HepG2 (cell line): ENCODE results near the gene SYS1. TPM values are rescaled to one million over a fixed set of nuclear protein-coding genes. Genes with fewer than 3 reads are reported as not detected.
A peak's percentile ranks its signal among the peaks of the same experiment; 100 is the strongest.

Source experiments
- CBX1 ChIP-seq: IDR thresholded peaks from one replicate; pipeline ENCODE4 v1.6.1; 2016; ENCODE audit warnings: antibody characterized with exemption, low read depth
- KLF13 ChIP-seq: sonication (generic); formaldehyde crosslinking; IDR thresholded peaks from 2 replicates; pipeline ENCODE4 v1.4.0; 2020; ENCODE audit warnings: mild to moderate bottlenecking, missing genetic modification reagents
- KMT2B ChIP-seq: IDR thresholded peaks from 2 replicates; pipeline ENCODE4 v1.6.1; 2016; ENCODE audit warnings: missing genetic modification reagents, missing compliant biosample characterization
- MED1 ChIP-seq: sonication (generic); formaldehyde crosslinking; IDR thresholded peaks from 2 replicates; pipeline ENCODE4 v1.4.0; 2020; ENCODE audit warnings: missing genetic modification reagents
- PAWR ChIP-seq: sonication (generic); formaldehyde crosslinking; IDR thresholded peaks from 2 replicates; pipeline ENCODE4 v1.4.0; 2020; ENCODE audit warnings: missing genetic modification reagents, mild to moderate bottlenecking, borderline replicate concordance
- PCBP2 ChIP-seq: fragments of 200-400 bp; formaldehyde crosslinking; optimal IDR thresholded peaks from 2 replicates; pipeline ENCODE3; 2018; ENCODE audit warnings: low read length, low read depth; ENCODE audit not compliant: poor library complexity, severe bottlenecking
- REPIN1 ChIP-seq: sonication (generic); formaldehyde crosslinking; IDR thresholded peaks from 2 replicates; pipeline ENCODE4 v1.8.0; 2022; ENCODE audit warnings: missing genetic modification reagents, low read depth, mild to moderate bottlenecking, borderline replicate concordance
- SIX4 ChIP-seq: sonication (generic); formaldehyde crosslinking; IDR thresholded peaks from 2 replicates; pipeline ENCODE4 v1.4.0; 2020; ENCODE audit warnings: missing genetic modification reagents
- YY1 ChIP-seq: IDR thresholded peaks from 2 replicates; pipeline ENCODE4 v1.6.1; 2011; ENCODE audit warnings: low read length, low read depth, moderate library complexity, mild to moderate bottlenecking; ENCODE audit not compliant: insufficient read depth, insufficient replicate concordance
- ZNF512 ChIP-seq: sonication (generic); formaldehyde crosslinking; IDR thresholded peaks from 2 replicates; pipeline ENCODE4 v1.4.0; 2020; ENCODE audit warnings: mild to moderate bottlenecking, missing genetic modification reagents
- ZNF570 ChIP-seq: sonication (generic); formaldehyde crosslinking; IDR thresholded peaks from 2 replicates; pipeline ENCODE4 v1.4.0; 2020; ENCODE audit warnings: mild to moderate bottlenecking, missing genetic modification reagents, borderline replicate concordance
- ZNF574 ChIP-seq: sonication (generic); formaldehyde crosslinking; IDR thresholded peaks from 2 replicates; pipeline ENCODE4 v1.4.0; 2020; ENCODE audit warnings: missing genetic modification reagents
- ZNF841 ChIP-seq: sonication (generic); formaldehyde crosslinking; IDR thresholded peaks from 2 replicates; pipeline ENCODE4 v1.8.1; 2023; ENCODE audit warnings: missing genetic modification reagents, borderline replicate concordance
- ZSCAN25 ChIP-seq: sonication (generic); formaldehyde crosslinking; IDR thresholded peaks from 2 replicates; pipeline ENCODE4 v1.8.0; 2022; ENCODE audit warnings: mild to moderate bottlenecking, missing genetic modification reagents
- polyA plus RNA-seq, 8 experiments: library from polyadenylated mRNA; depleted of rRNA in 3 of 8; stranded (reverse) in 7 of 8; unstranded in 1 of 8; fragments of >200 nt; fragmentation: Illumina TruSeq in 4 of 8; extraction: Trizol in 4 of 8; gene quantifications; 2 replicates each; pipeline versions ENCODE4 v1.2.1 to v1.2.3, GENCODE V29; 2011 to 2016; ENCODE audit warnings: low read depth in 4 of 8, missing spikeins in 1 of 8, mixed read lengths in 1 of 8; ENCODE audit not compliant: insufficient read depth in 1 of 8
- total RNA-seq, 5 experiments: library from RNA; depleted of rRNA; stranded (reverse); fragments of >200 nt; fragmentation: Illumina TruSeq; extraction: Trizol; gene quantifications; 2 replicates each; pipeline ENCODE4 v1.2.3, GENCODE V29; 2016; ENCODE audit warnings: low read depth in 1 of 5
- TF ChIP-seq, protein P1 (sequence below): sonication (generic); formaldehyde crosslinking; IDR thresholded peaks from 2 replicates; pipeline ENCODE4 v1.4.0; 2020; ENCODE audit warnings: missing genetic modification reagents
- TF ChIP-seq, protein P2 (sequence below): IDR thresholded peaks from 2 replicates; pipeline ENCODE4 v1.6.1; 2012; ENCODE audit warnings: inconsistent platforms
- TF ChIP-seq, protein P3 (sequence below): sonication (generic); formaldehyde crosslinking; IDR thresholded peaks from 2 replicates; pipeline ENCODE4 v1.5.0; 2020; ENCODE audit warnings: mild to moderate bottlenecking, missing genetic modification reagents

The SYS1 gene
- total and polyA plus RNA-seq, 2 of the 13 experiments (the other 11 are each of a cell fraction or from before 2014, with no cell fraction given): 38.3 to 65.6 TPM

DNA sequence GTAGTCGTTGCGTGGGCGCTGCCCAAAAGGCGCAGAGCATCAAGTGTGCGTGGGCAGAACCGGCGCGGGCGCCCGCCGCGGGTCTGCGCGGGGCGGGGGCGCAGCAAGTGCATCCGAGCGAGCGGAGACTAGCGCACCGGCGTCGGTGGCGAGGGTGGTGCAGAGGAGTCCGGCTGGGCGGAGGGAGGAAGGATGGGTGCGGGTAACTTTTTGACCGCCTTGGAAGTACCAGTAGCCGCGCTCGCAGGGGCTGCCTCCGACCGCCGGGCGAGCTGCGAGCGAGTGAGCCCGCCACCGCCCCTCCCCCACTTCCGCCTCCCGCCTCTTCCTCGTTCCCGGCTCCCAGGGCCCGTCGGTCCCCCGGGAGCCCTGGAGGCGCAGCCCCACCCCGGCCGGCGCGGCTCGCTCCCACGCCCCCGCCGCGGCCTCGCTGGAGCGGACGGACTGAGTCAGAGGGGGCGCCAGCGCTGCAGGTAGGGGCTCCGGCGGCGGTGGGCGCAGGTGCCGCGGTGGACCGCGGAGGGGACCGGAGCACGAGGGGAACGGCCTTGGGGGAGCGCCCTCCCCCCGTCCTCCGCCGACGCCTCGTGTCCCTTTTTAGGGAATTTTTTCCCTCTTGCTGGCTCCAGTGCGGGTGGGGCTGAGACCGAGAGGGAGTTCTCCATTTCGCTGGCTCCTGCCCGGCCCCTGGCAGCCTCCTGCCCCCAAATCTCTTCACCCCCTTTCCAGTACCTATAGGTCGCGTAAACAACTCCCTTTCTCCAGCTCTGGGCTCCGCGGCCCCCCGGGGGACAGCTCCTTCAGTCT lies 43.5 kb downstream of the SYS1 start (continued):
- TF ChIP-seq, protein P1, sequence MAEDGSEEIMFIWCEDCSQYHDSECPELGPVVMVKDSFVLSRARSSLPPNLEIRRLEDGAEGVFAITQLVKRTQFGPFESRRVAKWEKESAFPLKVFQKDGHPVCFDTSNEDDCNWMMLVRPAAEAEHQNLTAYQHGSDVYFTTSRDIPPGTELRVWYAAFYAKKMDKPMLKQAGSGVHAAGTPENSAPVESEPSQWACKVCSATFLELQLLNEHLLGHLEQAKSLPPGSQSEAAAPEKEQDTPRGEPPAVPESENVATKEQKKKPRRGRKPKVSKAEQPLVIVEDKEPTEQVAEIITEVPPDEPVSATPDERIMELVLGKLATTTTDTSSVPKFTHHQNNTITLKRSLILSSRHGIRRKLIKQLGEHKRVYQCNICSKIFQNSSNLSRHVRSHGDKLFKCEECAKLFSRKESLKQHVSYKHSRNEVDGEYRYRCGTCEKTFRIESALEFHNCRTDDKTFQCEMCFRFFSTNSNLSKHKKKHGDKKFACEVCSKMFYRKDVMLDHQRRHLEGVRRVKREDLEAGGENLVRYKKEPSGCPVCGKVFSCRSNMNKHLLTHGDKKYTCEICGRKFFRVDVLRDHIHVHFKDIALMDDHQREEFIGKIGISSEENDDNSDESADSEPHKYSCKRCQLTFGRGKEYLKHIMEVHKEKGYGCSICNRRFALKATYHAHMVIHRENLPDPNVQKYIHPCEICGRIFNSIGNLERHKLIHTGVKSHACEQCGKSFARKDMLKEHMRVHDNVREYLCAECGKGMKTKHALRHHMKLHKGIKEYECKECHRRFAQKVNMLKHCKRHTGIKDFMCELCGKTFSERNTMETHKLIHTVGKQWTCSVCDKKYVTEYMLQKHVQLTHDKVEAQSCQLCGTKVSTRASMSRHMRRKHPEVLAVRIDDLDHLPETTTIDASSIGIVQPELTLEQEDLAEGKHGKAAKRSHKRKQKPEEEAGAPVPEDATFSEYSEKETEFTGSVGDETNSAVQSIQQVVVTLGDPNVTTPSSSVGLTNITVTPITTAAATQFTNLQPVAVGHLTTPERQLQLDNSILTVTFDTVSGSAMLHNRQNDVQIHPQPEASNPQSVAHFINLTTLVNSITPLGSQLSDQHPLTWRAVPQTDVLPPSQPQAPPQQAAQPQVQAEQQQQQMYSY (CRISPR knock-in tag): no peak
- peak; percentile 53; the same call in 1 of the 2 replicates for TF ChIP-seq ZNF574 (CRISPR knock-in tag)
- 0 out of 2 replicates have a peak, but pooled peaks have one; percentile 35 for TF ChIP-seq KMT2B (CRISPR knock-in tag)
- no peak for TF ChIP-seq PCBP2
- TF ChIP-seq ZNF512: no peak
- TF ChIP-seq, protein P2, sequence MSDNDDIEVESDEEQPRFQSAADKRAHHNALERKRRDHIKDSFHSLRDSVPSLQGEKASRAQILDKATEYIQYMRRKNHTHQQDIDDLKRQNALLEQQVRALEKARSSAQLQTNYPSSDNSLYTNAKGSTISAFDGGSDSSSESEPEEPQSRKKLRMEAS: peak; percentile 63
- TF ChIP-seq ZSCAN25 (CRISPR knock-in tag): peak; percentile 44; the same call in 1 of the 2 replicates
- TF ChIP-seq ZNF841 (CRISPR knock-in tag): 0 out of 2 replicates have a peak, but pooled peaks have one; percentile 49
- TF ChIP-seq CBX1: no peak
- TF ChIP-seq REPIN1 (CRISPR knock-in tag): no peak
- no peak; the same call in 1 of the 2 replicates for TF ChIP-seq SIX4
- no peak for TF ChIP-seq MED1 (CRISPR knock-in tag)
- TF ChIP-seq KLF13 (CRISPR knock-in tag): 0 out of 2 replicates have a peak, but pooled peaks have one; percentile 49
- TF ChIP-seq ZNF570 (CRISPR knock-in tag): no peak
- TF ChIP-seq, protein P3, sequence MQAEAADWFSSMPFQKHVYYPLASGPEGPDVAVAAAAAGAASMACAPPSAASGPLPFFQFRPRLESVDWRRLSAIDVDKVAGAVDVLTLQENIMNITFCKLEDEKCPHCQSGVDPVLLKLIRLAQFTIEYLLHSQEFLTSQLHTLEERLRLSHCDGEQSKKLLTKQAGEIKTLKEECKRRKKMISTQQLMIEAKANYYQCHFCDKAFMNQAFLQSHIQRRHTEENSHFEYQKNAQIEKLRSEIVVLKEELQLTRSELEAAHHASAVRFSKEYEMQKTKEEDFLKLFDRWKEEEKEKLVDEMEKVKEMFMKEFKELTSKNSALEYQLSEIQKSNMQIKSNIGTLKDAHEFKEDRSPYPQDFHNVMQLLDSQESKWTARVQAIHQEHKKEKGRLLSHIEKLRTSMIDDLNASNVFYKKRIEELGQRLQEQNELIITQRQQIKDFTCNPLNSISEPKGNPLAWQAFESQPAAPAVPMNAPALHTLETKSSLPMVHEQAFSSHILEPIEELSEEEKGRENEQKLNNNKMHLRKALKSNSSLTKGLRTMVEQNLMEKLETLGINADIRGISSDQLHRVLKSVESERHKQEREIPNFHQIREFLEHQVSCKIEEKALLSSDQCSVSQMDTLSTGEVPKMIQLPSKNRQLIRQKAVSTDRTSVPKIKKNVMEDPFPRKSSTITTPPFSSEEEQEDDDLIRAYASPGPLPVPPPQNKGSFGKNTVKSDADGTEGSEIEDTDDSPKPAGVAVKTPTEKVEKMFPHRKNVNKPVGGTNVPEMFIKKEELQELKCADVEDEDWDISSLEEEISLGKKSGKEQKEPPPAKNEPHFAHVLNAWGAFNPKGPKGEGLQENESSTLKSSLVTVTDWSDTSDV (CRISPR knock-in tag): peak; percentile 29; the same call in 1 of the 2 replicates
- TF ChIP-seq YY1: peak; percentile 19
- no peak for TF ChIP-seq PAWR (CRISPR knock-in tag)
